Measurements from ENCODE around the gene RASSF3. TPM values are rescaled to one million over a fixed set of nuclear protein-coding genes. Genes with fewer than 3 reads are reported as not detected.
"Not testable (repeated sequence)": the region's sequence is repeated elsewhere in the genome, so short reads cannot be mapped to it uniquely, and the experiment has no call there.

Gene RASSF3
- total RNA-seq, 1 donor from 2014 or later = 31.8 TPM

- no peak for TF ChIP-seq CTCF (conservative IDR thresholded peaks at IDR 0.05)
- H3K4me1 Mint-ChIP-seq (ENCODE audit: unreplicated experiment) = peaks cover 3% of the 10 kb centered on the region
- H3K36me3 Mint-ChIP-seq = no peaks in the 10 kb centered on the region
- H3K4me3 Mint-ChIP-seq = no peak overlapping the region
- peaks cover 1% of the 10 kb centered on the region for H3K27me3 Mint-ChIP-seq
- H3K27ac Mint-ChIP-seq = no peak overlapping the region
- H3K9me3 Mint-ChIP-seq = peaks cover 4% of the 10 kb centered on the region
- no peak for DNase-seq (ENCODE audit: extremely low spot score, unreplicated experiment)
Measured at GRCh38 chr12:64577046-64577445, 33.2 kb upstream of the RASSF3 start.

GRCh38 chr12:64578566-64578965 lies 31.7 kb upstream of the RASSF3 start:
- H3K4me3 Mint-ChIP-seq = no peak overlapping the region
- H3K27ac Mint-ChIP-seq = no peak overlapping the region
- peaks cover 11% of the 10 kb centered on the region for H3K27me3 Mint-ChIP-seq

GRCh38 chr12:64580681-64581080 lies 29.6 kb upstream of the RASSF3 start:
- peaks cover 28% of the 10 kb centered on the region for H3K4me1 Mint-ChIP-seq (ENCODE audit: unreplicated experiment)
- H3K4me3 Mint-ChIP-seq = no peak overlapping the region
- DNase-seq (ENCODE audit: extremely low spot score, unreplicated experiment) = no peak
- H3K27ac Mint-ChIP-seq = no peak overlapping the region
- TF ChIP-seq CTCF (conservative IDR thresholded peaks at IDR 0.05) = no peak
- peaks cover 11% of the 10 kb centered on the region for H3K27me3 Mint-ChIP-seq
- no peaks in the 10 kb centered on the region for H3K36me3 Mint-ChIP-seq
- no peaks in the 10 kb centered on the region for H3K9me3 Mint-ChIP-seq

More at GRCh38 chr12:64578566-64578965, 31.7 kb upstream of the RASSF3 start:
- no peaks in the 10 kb centered on the region for H3K9me3 Mint-ChIP-seq
- no peaks in the 10 kb centered on the region for H3K36me3 Mint-ChIP-seq
- no peak for TF ChIP-seq CTCF (conservative IDR thresholded peaks at IDR 0.05)
- no peak for DNase-seq (ENCODE audit: extremely low spot score, unreplicated experiment)
- peaks cover 17% of the 10 kb centered on the region for H3K4me1 Mint-ChIP-seq (ENCODE audit: unreplicated experiment)

GRCh38 chr12:64582114-64582513 lies 28.2 kb upstream of the RASSF3 start:
- no peak for TF ChIP-seq CTCF (conservative IDR thresholded peaks at IDR 0.05)
- Mint-ChIP-seq H3K4me1 (ENCODE audit: unreplicated experiment) (peaks cover 28% of the 10 kb centered on the region), H3K27ac (peak overlapping the region; percentile 3), H3K27me3 (peaks cover 11% of the 10 kb centered on the region), H3K9me3 (no peaks in the 10 kb centered on the region), H3K4me3 (peak overlapping the region; percentile 62), H3K36me3 (no peaks in the 10 kb centered on the region)
- DNase-seq (ENCODE audit: extremely low spot score, unreplicated experiment) = no peak

GRCh38 chr12:64582862-64583261 lies 27.4 kb upstream of the RASSF3 start:
- H3K27ac Mint-ChIP-seq = peak overlapping the region; percentile 3
- H3K27me3 Mint-ChIP-seq = peaks cover 11% of the 10 kb centered on the region
- TF ChIP-seq CTCF (conservative IDR thresholded peaks at IDR 0.05) = no peak
- H3K36me3 Mint-ChIP-seq = no peaks in the 10 kb centered on the region
- no peaks in the 10 kb centered on the region for H3K9me3 Mint-ChIP-seq
- H3K4me3 Mint-ChIP-seq = no peak overlapping the region
- H3K4me1 Mint-ChIP-seq (ENCODE audit: unreplicated experiment) = peaks cover 34% of the 10 kb centered on the region
- DNase-seq (ENCODE audit: extremely low spot score, unreplicated experiment) = no peak

- H3K9me3 Mint-ChIP-seq; H3K36me3 Mint-ChIP-seq; DNase-seq (ENCODE audit: extremely low spot score, unreplicated experiment): not testable (repeated sequence)
- H3K4me1 Mint-ChIP-seq (ENCODE audit: unreplicated experiment) = peaks cover 35% of the 10 kb centered on the region
- H3K27ac Mint-ChIP-seq = peak overlapping the region; percentile 27
- H3K27me3 Mint-ChIP-seq = peaks cover 11% of the 10 kb centered on the region
- H3K4me3 Mint-ChIP-seq = peak overlapping the region; percentile 16
Measured at GRCh38 chr12:64583395-64583770, 26.9 kb upstream of the RASSF3 start.
